GM12878 (cell line): Measurements from ENCODE around the gene NLGN1. TPM values are rescaled to one million over a fixed set of nuclear protein-coding genes. Genes with fewer than 3 reads are reported as not detected.

Experiments
- ATAC-seq: fragments of 200-7000 bp; cut with Tn5 transposase; 3 replicates; pipeline ENCODE4 v1.9.1; 2020; ENCODE audit warnings: mild to moderate bottlenecking, moderate library complexity
- BruUV-seq: library from RNA; stranded (reverse); fragments of 400-500 nt; replicated peaks from 2 replicates; lab custom pipeline; 2021; lab: Mats Ljungman, UMichigan
- CTCF ChIA-PET: fragments of 300-600 bp; sonication (Branson Sonifier 250); formaldehyde crosslinking; extraction: SDS; loops from one replicate; lab custom pipeline; 2021; ENCODE audit warnings: inconsistent platforms; lab: Yijun Ruan, JAX
- POLR2A ChIA-PET: fragments of 350-600 bp; formaldehyde crosslinking; extraction: SDS; loops from one replicate; lab custom pipeline; 2021; ENCODE audit warnings: inconsistent platforms; lab: Charles Lee
- RAD21 ChIA-PET: fragments of 300-600 bp; sonication (Branson Sonifier 250); formaldehyde crosslinking; loops from one replicate; lab custom pipeline; 2023; ENCODE audit warnings: antibody characterized with exemption; ENCODE audit not compliant: unreplicated experiment; lab: Charles Lee
- SMC1A ChIA-PET: fragments of 300-600 bp; sonication (Branson Sonifier 250); formaldehyde crosslinking; loops from one replicate; lab custom pipeline; 2023; ENCODE audit not compliant: unreplicated experiment, uncharacterized antibody; lab: Charles Lee
- DNase-seq: peaks from one replicate; pipeline ENCODE4 v3.0.0-alpha.2; 2011; ENCODE audit warnings: low read depth, low spot score
- FAIRE-seq: peaks from 3 replicates; lab custom pipeline; 2011; peaks lifted over from hg19 to GRCh38; lab: Jason Lieb, UNC
- H2AFZ ChIP-seq: 2 replicates; pipeline ENCODE4 v1.6.0; 2011; ENCODE audit warnings: low read depth, low read length, control low read depth; ENCODE audit not compliant: control insufficient read depth
- H3K27ac ChIP-seq: 2 replicates; pipeline ENCODE4 v1.5.1; 2011; ENCODE audit warnings: control low read depth; ENCODE audit not compliant: control insufficient read depth, insufficient read depth
- H3K27me3 ChIP-seq, 2 experiments: replicated peaks in 1 of 2; 2 replicates each; pipeline versions ENCODE4 v1.6.0 to v1.6.1; 2011; ENCODE audit warnings: low read length in 1 of 2; ENCODE audit not compliant: control insufficient read depth in 2 of 2, insufficient read depth in 2 of 2
- H3K36me3 ChIP-seq, 2 experiments: 2 replicates each; pipeline ENCODE4 v1.5.1; 2011; ENCODE audit warnings: low read length in 1 of 2; ENCODE audit not compliant: control insufficient read depth in 2 of 2, insufficient read depth in 2 of 2
- H3K4me1 ChIP-seq: 2 replicates; pipeline ENCODE4 v1.6.1; 2011; ENCODE audit warnings: mild to moderate bottlenecking, low read length, moderate library complexity, mixed read lengths; ENCODE audit not compliant: control insufficient read depth, insufficient read depth
- H3K4me2 ChIP-seq: 2 replicates; pipeline ENCODE4 v1.6.0; 2011; ENCODE audit warnings: control low read depth; ENCODE audit not compliant: control insufficient read depth, insufficient read depth
- H3K4me3 ChIP-seq: fragments of 200-600 bp; sonication (generic); 2 replicates; pipeline ENCODE4 v1.5.1; 2016
- H3K79me2 ChIP-seq: 2 replicates; pipeline ENCODE4 v1.6.0; 2011; ENCODE audit warnings: low read length; ENCODE audit not compliant: control insufficient read depth, insufficient read depth
- H3K9ac ChIP-seq: 2 replicates; pipeline ENCODE4 v1.8.0; 2011; ENCODE audit warnings: low read length, control low read depth, mixed read lengths; ENCODE audit not compliant: control insufficient read depth, insufficient read depth
- H3K9me3 ChIP-seq: replicated peaks from 3 replicates; pipeline ENCODE4 v1.5.1; 2011; ENCODE audit warnings: mild to moderate bottlenecking, low read length; ENCODE audit not compliant: control insufficient read depth, insufficient read depth
- H4K20me1 ChIP-seq: 2 replicates; pipeline ENCODE4 v1.6.0; 2011; ENCODE audit not compliant: control insufficient read depth, insufficient read depth
- FOS ChIP-seq: IDR thresholded peaks from 3 replicates; pipeline ENCODE4 v1.6.1; 2011; ENCODE audit warnings: borderline replicate concordance; ENCODE audit not compliant: insufficient read length; ENCODE audit errors: extremely low read depth
- GATAD2B ChIP-seq: fragments of 450-650 bp; conservative IDR thresholded peaks from 2 replicates; pipeline ENCODE4 v1.6.1; 2017; ENCODE audit warnings: low read depth, mild to moderate bottlenecking, moderate library complexity
- NR2F1 ChIP-seq: fragments of 450-650 bp; conservative IDR thresholded peaks from 2 replicates; pipeline ENCODE4 v1.6.1; 2017; ENCODE audit warnings: mild to moderate bottlenecking
- SRF ChIP-seq, 2 experiments: IDR thresholded peaks; 2 replicates each; pipeline ENCODE4 v1.6.1; 2011; ENCODE audit warnings: low read depth in 2 of 2, low read length in 2 of 2, mild to moderate bottlenecking in 1 of 2, moderate library complexity in 1 of 2
- STAT3 ChIP-seq: IDR thresholded peaks from 2 replicates; pipeline ENCODE4 v1.6.1; 2011; ENCODE audit warnings: low read depth, low read length, improper control_type of control experiment
- TBL1XR1 ChIP-seq: IDR thresholded peaks from 2 replicates; pipeline ENCODE4 v1.6.1; 2012; ENCODE audit warnings: low read depth, low read length, improper control_type of control experiment
- TCF12 ChIP-seq: IDR thresholded peaks from 2 replicates; pipeline ENCODE4 v1.6.1; 2011; ENCODE audit warnings: low read depth, mild to moderate bottlenecking, low read length
- TCF3 ChIP-seq: IDR thresholded peaks from 2 replicates; pipeline ENCODE4 v1.6.1; 2012; ENCODE audit warnings: low read depth, mild to moderate bottlenecking, low read length, borderline replicate concordance; ENCODE audit not compliant: insufficient read depth
- ZSCAN29 ChIP-seq: fragments of 450-650 bp; IDR thresholded peaks from 2 replicates; pipeline ENCODE4 v1.6.1; 2017; ENCODE audit warnings: mild to moderate bottlenecking, moderate library complexity
- WGBS: methylation state at CpG from one replicate; pipeline ENCODE4 v1.1.6; 2016; ENCODE audit warnings: low lambda C conversion rate; ENCODE audit not compliant: insufficient replicate concordance, insufficient coverage; ENCODE audit errors: missing lambda C conversion rate; 5-methylcytosine and 5-hydroxymethylcytosine counted together
- in situ Hi-C: fragments of 300-500 bp; cut with MboI; formaldehyde crosslinking; loops from 9 replicates; pipeline ENCODE4 v1.14.3; 2018; ENCODE audit warnings: mixed read lengths
- intact Hi-C: fragments of 100-400 bp; cut with micrococcal nuclease; formaldehyde crosslinking; loops from one replicate; pipeline ENCODE4 v1.14.2; 2022; ENCODE audit not compliant: unreplicated experiment
- polyA plus RNA-seq, 11 experiments: library from polyadenylated mRNA; depleted of rRNA in 4 of 11; unstranded in 6 of 11; stranded (reverse) in 5 of 11; fragments of >200 nt; fragmentation: Nextera tagmentation in 4 of 11; fragmentation: Illumina TruSeq in 1 of 11; extraction: Ambion mirVana in 4 of 11; extraction: Trizol in 1 of 11; gene quantifications; 1 replicate in 1 of 11; 2 replicates in 10 of 11; pipeline versions ENCODE4 v1.2.1 to v1.2.3, GENCODE V29; 2011 to 2016; ENCODE audit warnings: inconsistent platforms in 2 of 11, missing spikeins in 2 of 11, low read depth in 1 of 11
- total RNA-seq, 4 experiments: library from RNA; depleted of rRNA in 3 of 4; stranded (reverse); fragments of >200 nt in 3 of 4; fragmentation: Illumina TruSeq in 1 of 4; extraction: Trizol in 1 of 4; gene quantifications; 2 replicates each; pipeline versions ENCODE4 v1.2.1 to v1.2.3, GENCODE V29; 2013 to 2021
- TF ChIP-seq, protein P1 (sequence below): fragments of 450-650 bp; IDR thresholded peaks from 2 replicates; pipeline ENCODE4 v1.6.1; 2018; ENCODE audit warnings: borderline replicate concordance, mild to moderate bottlenecking; ENCODE audit not compliant: partially characterized antibody
- TF ChIP-seq, protein P2 (sequence below): fragments of 450-650 bp; IDR thresholded peaks from 2 replicates; pipeline ENCODE4 v1.6.1; 2016; ENCODE audit warnings: mild to moderate bottlenecking, moderate library complexity, borderline replicate concordance
- TF ChIP-seq, protein P3 (sequence below): fragments of 450-650 bp; formaldehyde crosslinking; IDR thresholded peaks from 2 replicates; pipeline ENCODE4 v1.4.0; 2020; ENCODE audit warnings: mild to moderate bottlenecking, moderate library complexity
- TF ChIP-seq, protein P4 (sequence below): IDR thresholded peaks from 2 replicates; pipeline ENCODE4 v1.6.1; 2012; ENCODE audit warnings: low read length, inconsistent platforms

Gene NLGN1
- total and polyA plus RNA-seq, 10 of the 15 experiments (the other 5 are each of a cell fraction or from before 2014, with no cell fraction given), result not detected

DNA sequence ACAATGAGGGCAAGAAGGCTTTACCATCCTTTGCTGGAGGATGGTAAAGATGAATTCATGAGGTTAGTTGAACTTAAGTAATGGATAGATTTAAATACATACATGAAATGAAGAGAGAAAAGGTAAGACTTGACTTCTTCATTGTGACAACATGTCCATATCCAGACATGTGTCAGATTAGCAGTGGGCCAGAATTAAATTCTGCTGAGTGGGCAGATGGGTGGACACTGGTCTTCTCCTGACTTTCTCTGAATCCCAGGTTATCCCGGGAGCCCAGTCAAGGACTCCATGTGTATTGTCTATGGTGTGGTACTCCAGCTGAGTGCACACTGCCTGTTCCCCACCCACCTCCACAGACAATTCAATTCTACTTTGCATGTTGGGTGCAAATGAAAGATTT is 603.1 kb downstream of the NLGN1 start:
- no peaks in the 10 kb centered on the region for H3K9me3 ChIP-seq
- no peak for FAIRE-seq
- H3K4me3 ChIP-seq, result no peak overlapping the region
- BruUV-seq, result no TSS peak
- no peaks in the 10 kb centered on the region for H3K27me3 ChIP-seq
- H3K9ac ChIP-seq, result no peak overlapping the region
- WGBS, result 40% methylated on average over 1 of the region's 1 CpG
- no peak overlapping the region for H2AFZ ChIP-seq
- POLR2A ChIA-PET, result no interaction called here
- no peaks in the 10 kb centered on the region for H3K4me1 ChIP-seq
- no peaks in the 10 kb centered on the region for H3K36me3 ChIP-seq
- no peaks in the 10 kb centered on the region for H3K79me2 ChIP-seq
- CTCF ChIA-PET, result no interaction called here
- SMC1A ChIA-PET, result no interaction called here
- no peak overlapping the region for H3K4me2 ChIP-seq
- RAD21 ChIA-PET, result no interaction called here
- H3K27ac ChIP-seq, result no peak overlapping the region
- intact Hi-C loops, result no loop called here
- in situ Hi-C loops, result no loop called here
- H4K20me1 ChIP-seq, result no peaks in the 10 kb centered on the region
- no peak for DNase-seq
- ATAC-seq, result no peak
- TF ChIP-seq, protein P1, sequence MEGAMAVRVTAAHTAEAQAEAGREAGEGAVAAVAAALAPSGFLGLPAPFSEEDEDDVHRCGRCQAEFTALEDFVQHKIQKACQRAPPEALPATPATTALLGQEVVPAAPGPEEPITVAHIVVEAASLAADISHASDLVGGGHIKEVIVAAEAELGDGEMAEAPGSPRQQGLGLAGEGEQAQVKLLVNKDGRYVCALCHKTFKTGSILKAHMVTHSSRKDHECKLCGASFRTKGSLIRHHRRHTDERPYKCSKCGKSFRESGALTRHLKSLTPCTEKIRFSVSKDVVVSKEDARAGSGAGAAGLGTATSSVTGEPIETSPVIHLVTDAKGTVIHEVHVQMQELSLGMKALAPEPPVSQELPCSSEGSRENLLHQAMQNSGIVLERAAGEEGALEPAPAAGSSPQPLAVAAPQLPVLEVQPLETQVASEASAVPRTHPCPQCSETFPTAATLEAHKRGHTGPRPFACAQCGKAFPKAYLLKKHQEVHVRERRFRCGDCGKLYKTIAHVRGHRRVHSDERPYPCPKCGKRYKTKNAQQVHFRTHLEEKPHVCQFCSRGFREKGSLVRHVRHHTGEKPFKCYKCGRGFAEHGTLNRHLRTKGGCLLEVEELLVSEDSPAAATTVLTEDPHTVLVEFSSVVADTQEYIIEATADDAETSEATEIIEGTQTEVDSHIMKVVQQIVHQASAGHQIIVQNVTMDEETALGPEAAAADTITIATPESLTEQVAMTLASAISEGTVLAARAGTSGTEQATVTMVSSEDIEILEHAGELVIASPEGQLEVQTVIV, result no peak
- TF ChIP-seq STAT3, result no peak
- TF ChIP-seq, protein P2, sequence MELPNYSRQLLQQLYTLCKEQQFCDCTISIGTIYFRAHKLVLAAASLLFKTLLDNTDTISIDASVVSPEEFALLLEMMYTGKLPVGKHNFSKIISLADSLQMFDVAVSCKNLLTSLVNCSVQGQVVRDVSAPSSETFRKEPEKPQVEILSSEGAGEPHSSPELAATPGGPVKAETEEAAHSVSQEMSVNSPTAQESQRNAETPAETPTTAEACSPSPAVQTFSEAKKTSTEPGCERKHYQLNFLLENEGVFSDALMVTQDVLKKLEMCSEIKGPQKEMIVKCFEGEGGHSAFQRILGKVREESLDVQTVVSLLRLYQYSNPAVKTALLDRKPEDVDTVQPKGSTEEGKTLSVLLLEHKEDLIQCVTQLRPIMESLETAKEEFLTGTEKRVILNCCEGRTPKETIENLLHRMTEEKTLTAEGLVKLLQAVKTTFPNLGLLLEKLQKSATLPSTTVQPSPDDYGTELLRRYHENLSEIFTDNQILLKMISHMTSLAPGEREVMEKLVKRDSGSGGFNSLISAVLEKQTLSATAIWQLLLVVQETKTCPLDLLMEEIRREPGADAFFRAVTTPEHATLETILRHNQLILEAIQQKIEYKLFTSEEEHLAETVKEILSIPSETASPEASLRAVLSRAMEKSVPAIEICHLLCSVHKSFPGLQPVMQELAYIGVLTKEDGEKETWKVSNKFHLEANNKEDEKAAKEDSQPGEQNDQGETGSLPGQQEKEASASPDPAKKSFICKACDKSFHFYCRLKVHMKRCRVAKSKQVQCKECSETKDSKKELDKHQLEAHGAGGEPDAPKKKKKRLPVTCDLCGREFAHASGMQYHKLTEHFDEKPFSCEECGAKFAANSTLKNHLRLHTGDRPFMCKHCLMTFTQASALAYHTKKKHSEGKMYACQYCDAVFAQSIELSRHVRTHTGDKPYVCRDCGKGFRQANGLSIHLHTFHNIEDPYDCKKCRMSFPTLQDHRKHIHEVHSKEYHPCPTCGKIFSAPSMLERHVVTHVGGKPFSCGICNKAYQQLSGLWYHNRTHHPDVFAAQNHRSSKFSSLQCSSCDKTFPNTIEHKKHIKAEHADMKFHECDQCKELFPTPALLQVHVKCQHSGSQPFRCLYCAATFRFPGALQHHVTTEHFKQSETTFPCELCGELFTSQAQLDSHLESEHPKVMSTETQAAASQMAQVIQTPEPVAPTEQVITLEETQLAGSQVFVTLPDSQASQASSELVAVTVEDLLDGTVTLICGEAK, result no peak
- no peak for TF ChIP-seq NR2F1
- no peak for TF ChIP-seq FOS
- TF ChIP-seq TCF12, result no peak
- TF ChIP-seq, protein P3, sequence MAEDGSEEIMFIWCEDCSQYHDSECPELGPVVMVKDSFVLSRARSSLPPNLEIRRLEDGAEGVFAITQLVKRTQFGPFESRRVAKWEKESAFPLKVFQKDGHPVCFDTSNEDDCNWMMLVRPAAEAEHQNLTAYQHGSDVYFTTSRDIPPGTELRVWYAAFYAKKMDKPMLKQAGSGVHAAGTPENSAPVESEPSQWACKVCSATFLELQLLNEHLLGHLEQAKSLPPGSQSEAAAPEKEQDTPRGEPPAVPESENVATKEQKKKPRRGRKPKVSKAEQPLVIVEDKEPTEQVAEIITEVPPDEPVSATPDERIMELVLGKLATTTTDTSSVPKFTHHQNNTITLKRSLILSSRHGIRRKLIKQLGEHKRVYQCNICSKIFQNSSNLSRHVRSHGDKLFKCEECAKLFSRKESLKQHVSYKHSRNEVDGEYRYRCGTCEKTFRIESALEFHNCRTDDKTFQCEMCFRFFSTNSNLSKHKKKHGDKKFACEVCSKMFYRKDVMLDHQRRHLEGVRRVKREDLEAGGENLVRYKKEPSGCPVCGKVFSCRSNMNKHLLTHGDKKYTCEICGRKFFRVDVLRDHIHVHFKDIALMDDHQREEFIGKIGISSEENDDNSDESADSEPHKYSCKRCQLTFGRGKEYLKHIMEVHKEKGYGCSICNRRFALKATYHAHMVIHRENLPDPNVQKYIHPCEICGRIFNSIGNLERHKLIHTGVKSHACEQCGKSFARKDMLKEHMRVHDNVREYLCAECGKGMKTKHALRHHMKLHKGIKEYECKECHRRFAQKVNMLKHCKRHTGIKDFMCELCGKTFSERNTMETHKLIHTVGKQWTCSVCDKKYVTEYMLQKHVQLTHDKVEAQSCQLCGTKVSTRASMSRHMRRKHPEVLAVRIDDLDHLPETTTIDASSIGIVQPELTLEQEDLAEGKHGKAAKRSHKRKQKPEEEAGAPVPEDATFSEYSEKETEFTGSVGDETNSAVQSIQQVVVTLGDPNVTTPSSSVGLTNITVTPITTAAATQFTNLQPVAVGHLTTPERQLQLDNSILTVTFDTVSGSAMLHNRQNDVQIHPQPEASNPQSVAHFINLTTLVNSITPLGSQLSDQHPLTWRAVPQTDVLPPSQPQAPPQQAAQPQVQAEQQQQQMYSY (CRISPR knock-in tag), result no peak
- no peak for TF ChIP-seq ZSCAN29
- TF ChIP-seq, protein P4, sequence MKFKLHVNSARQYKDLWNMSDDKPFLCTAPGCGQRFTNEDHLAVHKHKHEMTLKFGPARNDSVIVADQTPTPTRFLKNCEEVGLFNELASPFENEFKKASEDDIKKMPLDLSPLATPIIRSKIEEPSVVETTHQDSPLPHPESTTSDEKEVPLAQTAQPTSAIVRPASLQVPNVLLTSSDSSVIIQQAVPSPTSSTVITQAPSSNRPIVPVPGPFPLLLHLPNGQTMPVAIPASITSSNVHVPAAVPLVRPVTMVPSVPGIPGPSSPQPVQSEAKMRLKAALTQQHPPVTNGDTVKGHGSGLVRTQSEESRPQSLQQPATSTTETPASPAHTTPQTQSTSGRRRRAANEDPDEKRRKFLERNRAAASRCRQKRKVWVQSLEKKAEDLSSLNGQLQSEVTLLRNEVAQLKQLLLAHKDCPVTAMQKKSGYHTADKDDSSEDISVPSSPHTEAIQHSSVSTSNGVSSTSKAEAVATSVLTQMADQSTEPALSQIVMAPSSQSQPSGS, result no peak
- TF ChIP-seq SRF (IDR thresholded peaks at IDR 0.05; ENCODE audit: low read depth in 2 of 2, low read length in 2 of 2), result no peak
- no peak for TF ChIP-seq TBL1XR1
- no peak for TF ChIP-seq TCF3
- TF ChIP-seq GATAD2B, result no peak
